GM19372 (cell line): ENCODE data around the gene LHX3.

Experiments
- ATAC-seq: cut with Tn5 transposase; IDR thresholded peaks from one replicate; pipeline ENCODE4 v1.9.1; 2021; ENCODE audit warnings: mild to moderate bottlenecking, low read depth, moderate library complexity; ENCODE audit not compliant: unreplicated experiment

Gene LHX3

DNA sequence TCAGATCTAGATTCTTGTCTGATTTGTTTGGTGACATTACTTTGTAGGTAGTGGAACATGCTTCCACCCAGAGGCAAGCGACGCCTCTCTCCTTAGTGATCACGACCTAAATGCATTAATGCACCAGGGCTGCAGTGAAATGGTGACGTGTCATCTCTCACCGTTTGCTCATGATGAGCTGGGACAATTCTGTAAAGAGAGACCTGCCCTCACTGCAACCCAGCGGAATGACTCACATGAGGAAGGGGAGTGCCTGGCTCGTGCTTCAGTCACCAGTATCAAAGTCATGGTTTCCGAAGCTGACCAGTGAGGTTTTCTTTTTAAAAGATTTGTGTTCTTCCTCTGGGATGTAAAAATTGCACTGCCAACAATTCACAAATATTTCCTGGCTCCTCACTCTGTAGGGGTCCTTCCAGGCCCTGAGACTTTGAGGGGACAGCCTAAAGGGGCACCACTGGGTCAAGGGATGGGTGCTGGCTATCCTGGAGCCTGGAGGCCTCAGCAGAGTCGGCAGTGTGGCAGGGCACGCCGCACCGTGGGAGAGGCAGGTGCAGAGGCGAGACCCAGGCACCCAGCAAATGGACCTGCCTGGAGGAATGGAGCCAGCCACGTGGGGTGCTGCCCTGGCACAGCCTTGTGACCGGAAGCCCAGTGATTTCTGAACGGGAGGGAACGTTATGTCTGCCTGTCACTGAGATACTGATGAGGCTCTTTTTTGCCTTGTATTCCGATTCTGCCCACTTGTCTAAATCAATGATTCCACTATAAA lies 23.4 kb upstream of the LHX3 start:
- no peak for ATAC-seq

DNA sequence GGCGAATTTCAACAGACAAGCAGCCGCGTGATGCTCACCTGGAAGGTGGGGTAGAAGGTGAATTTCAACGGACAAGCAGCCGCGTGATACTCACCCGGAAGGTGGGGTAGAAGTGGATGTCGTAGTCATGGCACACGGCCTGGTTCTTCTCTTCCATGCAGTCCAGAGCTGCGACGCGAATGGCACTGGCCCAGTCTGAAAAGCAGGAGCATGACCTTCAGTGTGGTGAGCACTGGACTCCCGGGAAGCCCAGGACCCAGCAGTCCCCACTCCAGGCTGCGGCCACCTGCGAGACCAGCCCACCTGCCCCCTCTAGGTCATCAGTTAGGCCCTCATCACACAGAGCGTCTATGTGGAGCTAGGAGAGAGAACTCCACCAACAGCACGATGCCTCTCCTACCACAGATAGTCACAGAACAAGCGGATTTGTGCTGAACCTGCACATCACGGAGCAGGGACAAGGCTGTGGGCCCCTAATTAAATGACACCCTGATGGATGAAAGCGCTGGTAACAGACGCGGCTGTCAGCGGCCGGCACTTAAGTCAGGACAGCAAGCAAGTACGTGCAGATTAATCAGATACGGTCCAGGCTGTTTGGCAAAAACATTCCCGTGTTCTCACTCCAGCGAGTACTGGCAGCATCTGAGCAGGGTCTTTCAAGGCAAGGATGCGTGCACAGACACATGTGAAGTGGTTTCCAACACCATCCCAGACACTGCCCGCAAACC lies 21.9 kb upstream of the LHX3 start:
- no peak for ATAC-seq

DNA sequence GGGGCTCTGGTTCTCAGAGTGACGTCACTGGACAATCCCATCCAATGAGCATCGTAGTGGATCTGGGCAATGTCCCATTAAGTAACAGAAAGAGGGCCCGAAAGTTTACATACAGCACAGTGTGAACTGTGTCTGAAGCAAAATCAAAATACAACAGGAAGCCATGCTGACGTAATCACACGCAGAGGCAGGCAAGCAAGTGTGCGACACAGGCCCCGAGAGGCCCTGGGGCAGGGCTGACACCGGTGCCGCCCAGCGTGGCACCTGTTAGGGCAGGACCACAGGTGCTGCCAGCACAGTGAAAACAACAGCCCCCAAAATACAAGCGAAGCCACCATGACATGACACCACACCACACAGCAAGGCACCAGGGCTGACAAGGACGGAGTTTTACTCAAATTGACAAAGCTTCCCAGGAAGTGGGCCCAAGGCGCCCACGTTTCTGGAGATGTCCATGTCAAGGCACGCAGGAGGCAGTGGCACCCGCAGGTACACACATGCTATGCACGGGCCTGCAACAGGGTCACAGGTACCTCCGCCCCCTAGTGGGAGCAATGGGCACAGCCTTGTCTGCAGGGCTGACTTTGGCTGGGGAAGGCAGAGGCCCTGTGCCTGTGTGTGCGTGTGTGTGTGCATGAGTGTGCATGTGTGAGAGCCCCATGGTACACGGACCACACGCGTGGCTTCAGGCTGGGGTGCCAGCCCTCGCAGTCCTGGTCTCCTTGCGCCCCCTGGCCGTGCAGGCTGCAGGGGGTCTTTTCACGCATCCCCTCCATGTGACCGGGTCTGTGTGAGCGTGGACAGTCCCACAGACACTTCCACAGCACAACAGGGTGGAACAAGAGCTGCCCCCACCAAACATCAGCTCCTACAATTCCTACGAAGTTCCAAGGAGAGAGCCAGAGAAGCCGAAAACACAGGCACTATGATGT lies 21.1 kb upstream of the LHX3 start:
- ATAC-seq, result no peak

DNA sequence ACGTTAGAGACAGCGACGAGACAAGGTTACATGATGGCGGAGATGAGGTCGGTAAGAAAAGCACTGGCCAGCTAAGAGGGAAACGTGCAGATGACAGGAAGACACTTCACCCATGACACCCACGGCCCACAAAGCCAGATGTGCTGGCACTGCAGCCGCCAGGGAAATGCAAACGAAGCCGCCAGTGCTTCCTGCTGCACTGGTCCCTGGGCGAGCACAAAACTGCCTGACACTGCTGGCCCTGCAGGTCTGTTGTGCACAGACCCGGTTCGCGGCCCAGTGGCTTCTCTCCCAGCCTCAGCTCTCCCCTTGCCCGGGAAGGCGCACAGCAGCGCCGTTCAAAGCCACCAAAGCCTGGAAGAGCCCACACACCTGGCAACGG lies 20.4 kb upstream of the LHX3 start:
- ATAC-seq, result no peak

DNA sequence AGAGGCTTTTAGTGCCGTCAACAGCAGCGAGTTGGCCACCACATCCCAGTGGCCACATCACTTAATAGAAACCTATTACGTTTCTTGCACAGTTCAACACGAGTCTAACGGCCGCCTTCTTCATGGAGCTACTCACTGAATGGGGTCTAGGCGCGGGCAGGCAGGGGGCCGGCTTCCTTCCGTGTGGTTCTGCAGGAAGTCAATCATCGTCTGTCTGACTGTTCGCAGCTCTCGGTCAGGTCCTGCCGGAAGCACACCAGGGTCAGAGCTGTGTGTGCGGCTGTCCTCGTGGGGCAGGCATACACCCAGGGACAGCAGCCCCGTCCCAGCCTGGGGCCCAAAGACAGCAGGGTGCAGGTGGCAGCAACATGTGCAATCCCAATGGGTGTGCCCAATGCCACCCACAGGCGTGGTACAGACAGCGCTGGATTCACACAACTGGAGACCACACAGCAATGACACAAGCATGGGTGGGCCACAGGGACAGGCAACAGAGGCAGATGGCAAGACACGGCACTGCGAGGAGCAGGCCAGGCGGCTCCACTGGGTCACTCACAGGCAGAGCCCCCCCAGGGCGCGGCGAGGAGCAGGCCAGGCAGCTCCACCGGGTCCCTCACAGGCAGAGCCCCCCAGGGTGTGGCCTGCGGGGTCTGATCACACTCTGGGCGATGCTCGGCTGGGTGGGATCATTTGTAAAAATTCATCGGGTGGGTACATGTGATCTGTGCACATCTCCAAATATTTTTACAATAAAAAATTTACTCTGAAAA lies 19.1 kb upstream of the LHX3 start:
- ATAC-seq, result no peak

DNA sequence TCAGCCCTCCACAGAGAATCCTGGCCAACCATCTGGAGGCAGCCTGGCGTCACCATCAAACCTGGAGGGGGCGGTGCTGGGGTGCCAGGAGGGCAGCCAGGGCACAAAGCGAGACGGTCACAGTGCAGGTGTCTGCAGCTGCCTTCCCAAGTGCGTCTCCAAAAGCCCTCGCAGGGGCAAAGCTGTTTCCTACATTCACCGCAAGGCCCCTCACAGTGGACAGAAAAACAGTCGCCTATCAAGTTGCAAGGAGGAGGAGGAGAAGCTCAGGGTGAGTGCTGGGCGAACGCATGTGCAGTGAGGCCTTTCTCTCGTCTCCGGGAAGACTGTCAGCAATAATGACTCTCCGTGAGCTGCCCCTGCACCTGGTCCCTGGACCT lies 18.0 kb upstream of the LHX3 start:
- ATAC-seq, result no peak

DNA sequence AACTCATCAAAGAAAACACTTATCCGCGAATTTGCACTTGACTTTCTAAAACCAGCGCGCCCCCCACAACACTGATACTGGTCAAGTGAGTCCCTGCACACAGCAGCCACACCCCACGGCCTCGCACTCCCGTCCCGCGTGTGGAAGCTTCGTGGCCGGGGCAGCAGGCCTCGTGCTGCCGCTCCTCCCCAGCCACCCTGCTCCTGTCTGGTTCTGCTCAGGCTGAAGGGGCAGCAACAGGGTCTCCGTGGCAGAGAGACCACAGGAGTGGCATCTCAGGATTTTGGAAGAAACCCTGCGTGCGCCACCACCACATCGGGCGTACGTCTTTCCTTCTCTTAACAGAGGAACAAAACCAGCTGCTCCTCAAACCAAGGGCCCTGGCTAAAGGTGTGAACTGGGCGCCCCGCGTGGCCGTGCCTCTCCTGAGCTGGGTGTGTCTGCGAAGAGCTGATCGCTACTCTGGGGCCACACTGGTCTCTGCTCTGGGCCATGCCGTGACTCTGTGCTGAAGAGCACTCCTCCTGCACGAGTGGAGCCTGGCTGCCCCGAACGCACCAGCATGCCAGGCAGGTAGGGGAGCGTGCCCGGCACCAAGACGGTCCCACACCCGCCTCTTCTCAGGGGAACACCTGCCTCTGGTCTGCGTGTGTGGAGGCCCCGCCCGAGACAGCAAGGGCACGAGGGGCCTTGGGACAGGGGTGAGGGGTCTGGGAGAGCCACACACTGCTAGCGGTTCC lies 17.4 kb upstream of the LHX3 start:
- ATAC-seq, result no peak

DNA sequence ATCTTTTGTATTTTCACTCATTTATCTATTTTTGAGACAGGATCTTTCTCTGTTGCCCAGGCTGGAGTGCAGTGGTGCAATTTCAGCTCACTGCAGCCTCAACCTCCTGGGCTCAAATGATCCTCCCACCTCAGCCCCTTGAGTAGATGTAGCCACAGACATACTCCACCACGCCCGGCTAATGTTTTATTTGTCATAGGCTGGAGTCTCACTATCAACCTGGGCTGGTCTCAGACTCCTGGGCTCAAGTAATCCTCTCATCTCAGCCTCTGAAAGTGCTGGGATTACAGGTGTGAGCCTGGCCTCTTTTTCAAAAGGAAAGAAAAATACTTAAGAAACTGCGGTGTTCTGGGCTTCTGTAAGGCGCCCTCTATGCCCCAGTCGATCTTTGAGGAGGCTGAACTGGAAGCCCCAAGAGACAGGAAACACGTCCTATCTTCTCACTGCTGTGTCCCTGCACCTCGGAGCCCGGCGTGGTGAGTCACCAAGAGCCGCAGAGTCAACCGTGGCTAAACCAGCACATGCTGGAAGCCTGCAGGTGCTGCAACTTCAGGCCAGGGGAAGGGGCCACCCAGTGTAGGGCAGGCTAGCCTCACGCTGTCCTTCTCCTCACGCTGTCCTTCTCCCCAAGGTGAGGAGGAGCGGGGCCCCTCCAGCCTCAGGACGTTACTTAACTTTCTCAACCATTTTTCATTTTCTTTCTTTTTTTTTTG lies 15.2 kb upstream of the LHX3 start:
- no peak for ATAC-seq

DNA sequence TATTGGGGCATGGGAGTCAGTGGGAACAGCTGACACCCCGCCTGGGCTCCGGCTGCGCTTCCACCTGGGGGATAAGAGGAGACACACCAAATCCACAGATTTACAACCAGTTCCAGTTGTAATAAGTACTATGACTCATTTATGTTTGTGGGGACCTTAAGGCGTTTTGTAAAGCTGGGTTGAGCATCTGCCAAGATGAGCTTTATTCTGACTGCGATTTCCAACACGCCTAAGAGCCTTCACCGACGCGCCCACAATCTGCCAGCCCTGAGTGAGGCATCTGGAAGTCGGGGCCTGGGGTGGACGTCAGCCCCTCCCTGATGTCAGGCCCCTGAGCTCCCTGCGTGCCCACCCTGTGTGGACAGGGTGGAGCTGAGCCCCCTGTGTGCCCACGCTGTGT lies 14.3 kb upstream of the LHX3 start:
- no peak for ATAC-seq

DNA sequence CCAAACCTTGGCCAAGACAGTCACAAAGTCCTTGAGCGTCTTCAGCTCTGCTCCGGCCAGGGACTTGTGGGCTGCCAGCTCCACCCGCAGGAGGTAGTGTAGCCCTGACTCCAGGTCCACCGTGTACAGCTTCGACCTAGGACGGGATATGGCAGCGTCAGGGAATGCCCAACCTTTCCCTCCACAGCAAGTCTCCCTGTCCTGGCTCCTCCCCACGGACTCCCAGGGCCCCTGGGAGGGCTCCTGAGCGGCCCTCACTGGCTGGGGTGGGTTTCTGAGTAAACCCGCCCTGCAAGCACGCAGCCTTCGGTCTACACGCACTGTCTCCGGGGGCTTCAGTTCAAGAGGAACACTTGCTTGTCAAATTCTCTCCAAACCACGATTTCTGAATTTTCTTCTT lies 13.7 kb upstream of the LHX3 start:
- no peak for ATAC-seq

DNA sequence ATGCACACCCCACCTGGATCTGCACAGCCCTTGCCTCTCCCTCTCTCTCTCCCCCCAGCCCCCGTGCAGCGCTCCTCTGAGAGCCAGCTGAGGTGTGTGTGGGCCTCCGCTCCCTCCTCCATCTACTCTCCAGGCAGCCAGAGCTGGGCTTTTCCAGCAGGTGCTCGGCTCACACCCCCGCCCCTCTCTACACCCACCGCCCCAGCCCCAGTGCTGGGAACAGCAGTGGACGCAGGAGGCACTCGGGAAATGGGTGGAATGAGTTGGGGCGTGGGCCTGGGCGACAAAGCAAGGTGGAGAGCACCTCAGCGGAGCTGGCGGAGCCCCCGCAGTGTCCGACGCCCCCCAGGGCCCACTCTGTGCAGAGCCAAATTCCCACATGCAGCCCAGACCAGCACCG lies 13.3 kb upstream of the LHX3 start:
- ATAC-seq, result no peak

DNA sequence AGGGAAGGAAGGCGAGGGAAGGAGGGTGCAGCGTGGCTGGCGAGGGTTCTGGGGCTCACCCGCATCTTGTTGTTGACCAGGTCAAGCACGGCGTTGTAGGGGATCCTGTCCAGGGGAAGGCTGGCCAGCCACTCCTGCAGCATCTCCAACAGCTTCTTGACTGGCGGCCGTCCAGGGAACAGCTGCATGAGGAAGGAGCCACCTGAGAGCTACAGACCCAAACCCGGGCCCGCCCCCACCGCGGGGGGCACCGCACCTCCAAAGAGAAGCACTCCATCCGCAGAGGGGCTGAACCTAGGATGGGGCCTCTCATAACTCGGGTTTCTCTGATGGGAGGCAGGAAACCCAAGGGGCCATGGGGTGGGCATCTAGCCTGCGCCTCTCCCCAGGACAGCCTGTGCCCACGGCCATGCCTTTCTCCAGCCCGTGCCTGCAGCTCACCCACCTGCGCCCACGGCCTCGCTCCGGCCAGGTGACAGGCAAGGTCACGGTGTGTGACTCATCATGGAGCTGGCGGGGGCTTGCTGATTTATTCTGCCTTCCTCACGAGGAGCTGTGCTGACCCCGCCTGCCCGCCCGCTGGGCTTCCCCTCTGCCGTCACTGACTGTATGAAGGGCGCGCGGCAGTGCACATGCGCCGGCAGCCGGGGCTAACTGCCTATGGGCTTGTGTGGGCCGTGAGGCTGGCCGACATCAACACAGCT lies 11.8 kb upstream of the LHX3 start:
- ATAC-seq, result no peak

DNA sequence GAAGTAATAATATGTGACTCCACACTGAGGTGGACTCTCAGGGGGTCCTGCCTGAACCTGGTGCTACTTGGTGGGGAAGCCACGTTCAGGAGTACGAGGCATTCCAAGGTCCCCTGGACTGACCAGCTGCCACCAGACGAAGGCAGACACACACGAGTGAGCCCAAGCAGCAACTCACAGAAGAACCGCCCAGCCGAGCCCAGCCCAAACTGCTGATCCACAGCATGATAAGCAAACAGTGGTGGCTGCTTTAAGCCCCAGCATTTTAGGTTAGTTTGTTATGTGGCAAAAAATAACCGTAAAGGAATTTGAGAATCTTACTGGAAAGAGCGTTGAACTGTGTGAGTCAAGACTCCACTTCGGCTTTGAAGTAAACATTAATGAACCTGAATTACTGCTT lies 8.8 kb upstream of the LHX3 start:
- no peak for ATAC-seq

DNA sequence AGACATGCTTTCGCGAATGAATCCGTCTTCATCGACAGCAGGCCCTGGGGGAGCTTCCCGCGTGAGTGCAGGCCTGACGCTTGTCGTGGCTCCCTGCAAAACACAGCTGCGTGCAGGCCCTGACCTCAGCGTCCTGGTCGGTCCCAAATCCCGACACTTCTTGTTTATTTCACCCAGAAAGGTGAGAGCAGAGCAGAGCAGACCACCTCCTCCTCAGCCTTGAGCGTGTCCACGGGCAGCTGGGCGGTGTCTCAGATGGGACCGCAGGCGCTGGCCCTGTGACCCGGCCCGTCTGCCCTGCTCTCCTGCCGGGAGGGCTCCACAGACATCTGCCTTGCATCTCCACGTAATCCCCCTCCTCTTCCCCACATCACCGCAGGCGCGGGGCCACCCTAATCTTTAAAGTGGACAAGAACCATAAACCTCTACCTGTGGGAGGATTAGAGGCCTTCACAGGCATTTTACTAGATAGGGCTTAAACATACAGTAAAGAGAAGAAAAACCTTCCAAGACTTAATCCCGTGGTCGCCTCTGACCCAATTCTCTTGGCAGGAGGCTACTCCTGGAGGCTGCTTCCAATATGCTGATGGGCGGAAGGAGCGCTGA lies 7.5 kb upstream of the LHX3 start:
- ATAC-seq, result no peak

DNA sequence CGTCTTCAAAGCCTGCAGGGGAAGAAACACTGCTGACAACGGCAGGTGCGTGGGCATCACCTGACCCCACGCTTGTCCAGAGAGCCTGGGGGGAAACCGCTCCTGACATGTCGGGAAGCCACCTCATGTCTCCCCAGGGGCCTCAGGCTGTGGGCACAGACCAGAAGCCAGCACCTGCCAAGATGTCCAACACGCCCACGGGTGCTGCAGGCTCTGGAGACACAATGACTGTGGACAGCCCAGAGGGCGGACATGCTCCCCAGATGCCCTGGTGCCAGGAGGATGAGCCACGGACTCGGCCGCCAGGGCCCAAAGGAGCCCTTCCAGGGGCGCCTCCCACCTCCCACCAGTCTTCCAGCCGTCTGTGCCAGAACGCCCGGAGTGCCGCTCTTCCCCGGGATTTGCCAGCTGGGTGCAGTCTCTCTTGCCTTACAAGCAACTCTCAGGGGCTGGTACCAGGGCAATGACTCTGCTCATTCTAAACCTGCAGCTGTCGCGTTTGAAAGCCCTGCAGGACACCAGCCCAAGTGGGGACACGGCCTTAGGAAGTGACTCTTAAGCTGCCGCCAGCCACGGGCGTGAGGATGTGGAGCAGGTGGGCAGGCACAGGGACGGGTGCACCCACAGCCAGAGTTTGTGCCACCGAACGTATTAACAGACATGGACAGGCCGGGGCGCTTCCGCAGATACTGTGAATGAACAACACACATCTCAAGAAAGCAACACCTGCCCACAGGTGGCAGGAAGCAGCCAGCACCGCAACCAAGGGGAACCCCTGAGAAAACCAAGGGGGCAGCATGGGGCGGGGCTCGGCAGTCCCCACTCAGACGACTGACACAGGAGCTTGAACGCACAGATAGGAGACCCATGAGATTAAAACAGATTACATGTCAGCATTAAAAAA lies 6.8 kb upstream of the LHX3 start:
- ATAC-seq, result no peak

DNA sequence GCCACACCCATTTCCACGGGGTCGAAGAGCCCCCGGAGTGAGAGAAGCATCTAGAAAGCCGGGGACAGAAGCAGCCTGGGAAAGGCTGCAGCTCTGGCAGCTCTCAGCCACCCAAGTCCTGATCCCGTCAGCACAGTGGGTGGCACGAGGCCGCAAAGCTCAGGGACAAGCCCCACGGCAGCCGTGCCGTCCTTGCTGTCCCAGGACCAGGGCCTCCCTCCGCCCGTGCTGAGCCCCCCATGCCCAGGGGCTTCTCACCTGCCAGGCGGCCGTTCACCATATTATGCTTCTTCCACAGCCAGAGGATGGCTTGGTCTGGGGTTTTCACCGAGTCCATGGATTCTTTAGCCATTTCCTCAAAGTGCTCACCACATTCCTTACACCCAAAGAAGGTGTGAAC lies 6.1 kb upstream of the LHX3 start:
- ATAC-seq, result no peak

DNA sequence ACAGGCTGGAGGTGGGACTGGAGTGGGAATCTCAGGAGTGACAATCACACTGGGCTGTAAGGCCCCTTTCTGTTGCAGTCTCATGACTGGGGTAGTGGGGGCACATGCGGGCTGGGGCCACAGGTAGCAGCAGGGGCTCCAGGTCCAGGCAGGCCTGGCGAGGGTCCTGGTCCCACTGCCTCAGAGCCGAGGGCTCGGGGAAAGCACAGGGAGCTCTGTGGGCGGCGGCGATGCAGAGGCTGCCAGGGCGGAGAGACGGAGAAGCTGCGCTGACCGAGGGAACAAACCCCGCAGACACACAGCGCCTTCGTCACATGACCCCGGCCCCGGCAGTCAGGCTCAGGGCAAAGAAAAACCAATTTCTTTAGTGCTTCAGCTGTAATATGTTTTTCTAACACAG lies 5.3 kb upstream of the LHX3 start:
- no peak for ATAC-seq
